T-helper 17 cell (primary cell): ENCODE measurements around the gene PITRM1. TPM values are rescaled to one million over a fixed set of nuclear protein-coding genes. Genes with fewer than 3 reads are reported as not detected.

Experiments
- total RNA-seq, 4 donors: library from RNA in 2 of 4; stranded (reverse) in 2 of 4; gene quantifications; one replicate each; pipeline ENCODE4 v1.2.3 and lab custom pipeline; 2022 to 2026

PITRM1 gene
- total RNA-seq, 2 donors from 2014 or later: 61.3 to 79.1 TPM

Other genes starting within 250 kb of the PITRM1 start
- 100 to 1,000 TPM in 1 of 2 donors, 10 to 100 TPM in 1; 76.9 to 106 TPM for gene PFKP, start 105.2 kb downstream of the PITRM1 start, total RNA-seq